ENCODE measurements around the gene USP49.

USP49 gene

DNA sequence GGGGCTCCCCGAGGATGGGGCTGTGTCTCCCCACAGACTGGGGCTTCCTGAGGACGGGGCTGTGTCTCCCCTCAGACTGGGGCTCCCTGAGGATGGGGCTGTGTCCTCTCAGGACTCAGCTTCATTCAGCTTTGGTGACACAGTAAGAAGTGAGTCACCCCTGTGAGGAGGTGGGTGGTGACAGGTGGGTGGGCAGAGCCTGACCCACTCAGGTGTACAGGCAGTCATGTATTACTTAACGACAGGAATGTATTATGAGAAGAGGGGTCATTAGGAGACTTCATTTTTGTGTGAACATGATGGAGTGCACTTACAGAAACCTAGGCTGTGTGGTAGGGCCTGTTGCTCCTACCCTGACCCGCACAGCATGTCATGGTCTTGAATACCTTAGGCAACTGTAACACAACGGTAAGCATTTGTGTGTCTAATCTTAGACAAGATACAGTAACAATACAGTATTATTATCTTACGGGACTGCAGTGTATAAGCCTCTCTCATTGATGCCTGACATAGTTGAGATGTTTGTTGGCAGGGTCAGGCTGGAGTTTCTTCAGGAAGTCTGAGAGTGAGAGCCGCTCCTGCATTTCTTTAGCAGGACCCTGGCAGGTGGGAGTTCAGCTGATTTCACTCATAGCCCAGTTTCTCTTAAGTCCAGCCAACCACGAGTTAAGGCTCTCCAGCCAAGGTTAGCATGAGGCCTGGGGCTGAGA is 137.1 kb downstream of the USP49 start:
- DNase-seq (ENCODE audit: low read depth in 2 of 2), result no peak

DNA sequence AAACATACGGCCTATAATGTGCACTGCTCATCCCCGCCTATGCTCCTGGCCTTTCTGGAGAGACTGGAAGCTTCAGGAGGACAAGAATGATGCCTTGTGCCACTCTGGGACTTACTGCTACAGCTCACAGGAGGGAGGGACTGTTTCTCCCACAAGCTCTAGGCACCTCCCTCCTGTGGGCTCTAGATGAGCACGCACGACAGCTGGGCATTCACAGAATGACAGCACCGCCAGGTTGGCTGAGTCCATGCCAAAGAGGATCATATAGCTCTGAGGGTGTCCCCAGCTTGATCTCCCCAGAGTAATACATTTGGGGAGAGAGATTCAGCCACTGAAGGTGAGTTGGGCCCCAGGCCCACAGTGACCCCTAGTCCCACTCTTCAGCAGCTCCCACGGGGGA is 137.9 kb downstream of the USP49 start:
- no peak for DNase-seq (ENCODE audit: low read depth in 2 of 2)

DNA sequence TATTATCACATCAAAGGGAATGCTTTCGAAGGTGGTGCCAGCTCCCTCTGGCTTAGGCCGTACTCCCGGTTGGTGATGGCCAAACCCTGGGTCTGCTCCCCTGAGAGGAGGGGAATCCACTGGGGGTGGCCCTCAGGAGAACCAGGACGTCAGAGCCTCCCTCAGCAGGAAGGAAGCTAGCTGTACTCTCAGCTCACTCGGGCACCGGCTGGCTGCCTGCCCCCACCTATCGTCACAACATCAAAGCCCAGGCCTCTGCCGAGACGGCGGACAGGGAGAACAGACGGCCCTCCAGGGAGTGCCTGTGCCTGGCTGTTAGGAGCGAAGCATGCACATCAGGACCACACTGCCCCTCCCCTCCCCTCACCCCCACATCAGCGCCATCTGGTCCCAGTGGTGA is 138.8 kb downstream of the USP49 start:
- DNase-seq (ENCODE audit: low read depth in 2 of 2), result no peak

DNA sequence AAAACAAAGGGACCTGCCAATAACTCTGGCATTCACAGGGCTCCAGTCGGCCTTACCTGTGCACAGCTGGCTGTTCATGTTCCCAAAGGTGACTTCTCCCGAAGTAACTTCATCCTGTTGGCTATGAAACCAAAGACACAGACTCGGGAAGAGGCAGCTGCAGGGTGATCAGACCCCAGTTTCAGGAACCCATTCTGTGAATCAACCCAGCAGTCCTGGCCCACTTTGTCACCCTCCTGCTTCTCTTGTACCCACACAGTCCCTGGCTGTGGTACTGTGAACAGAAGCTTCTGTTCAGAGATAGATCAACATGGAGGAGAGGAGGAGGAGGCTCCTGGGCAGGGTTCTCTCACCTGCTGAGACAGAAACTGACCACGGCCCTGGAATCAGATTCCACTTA is 139.3 kb downstream of the USP49 start:
- no peak for DNase-seq (ENCODE audit: low read depth in 2 of 2)

DNA sequence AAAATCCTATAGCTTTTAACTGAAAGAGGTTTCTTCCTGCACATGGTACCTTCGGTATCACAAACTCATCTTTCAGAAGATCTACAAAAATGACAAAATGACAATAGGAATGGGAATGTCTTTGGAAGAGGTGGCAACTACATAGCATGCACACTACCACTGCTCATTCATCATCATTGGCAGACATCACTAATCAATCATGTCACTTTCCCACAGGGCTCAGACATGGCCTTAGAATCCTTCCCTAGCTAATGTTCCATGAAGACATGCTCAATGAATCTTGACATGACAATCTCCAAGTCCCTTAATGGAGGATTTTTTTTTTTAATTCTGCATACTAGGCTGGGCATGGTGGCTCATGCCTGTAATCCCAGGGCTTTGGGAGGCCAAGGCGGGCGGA is 144.8 kb downstream of the USP49 start:
- no peak for DNase-seq (ENCODE audit: low read depth in 2 of 2)

DNA sequence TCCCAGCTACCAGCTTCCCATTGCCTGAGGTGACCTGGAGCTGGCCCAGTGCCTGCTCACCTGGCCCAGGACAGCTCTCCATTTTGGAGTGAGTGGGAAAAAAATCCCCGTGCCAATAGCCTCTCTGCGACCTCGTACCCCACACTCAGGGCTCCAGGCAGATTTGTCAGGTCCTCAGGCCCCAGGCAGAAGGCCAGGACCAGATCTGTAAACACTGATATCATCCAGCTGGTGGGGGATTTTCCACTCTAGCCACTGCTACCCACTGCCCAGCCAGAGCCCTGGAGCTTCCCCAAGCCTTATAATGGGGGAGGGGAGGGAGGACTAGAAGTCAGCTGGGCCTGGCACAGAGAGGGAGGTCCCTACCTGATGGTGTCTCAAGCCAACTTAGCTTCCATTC is 146.6 kb downstream of the USP49 start:
- DNase-seq (ENCODE audit: low read depth in 2 of 2), result no peak

DNA sequence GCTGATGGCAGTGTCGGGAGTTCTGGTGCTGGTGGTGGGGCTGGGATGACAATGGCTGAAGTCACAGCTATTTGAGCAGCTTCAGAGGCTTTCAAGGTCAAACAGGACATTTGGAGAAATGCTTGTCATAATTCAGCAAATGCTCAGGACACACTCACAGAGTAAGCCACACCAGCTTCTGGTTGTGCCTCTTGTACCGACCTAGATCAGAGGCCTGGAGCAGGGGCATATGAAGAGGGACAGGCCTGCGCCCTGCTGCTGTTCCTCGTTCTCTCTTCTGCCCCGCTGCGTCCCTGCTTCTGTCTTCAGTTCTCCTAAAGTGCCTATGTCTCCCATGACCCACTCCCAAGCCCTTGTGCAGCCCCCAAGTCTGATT is 147.1 kb downstream of the USP49 start:
- no peak for DNase-seq (ENCODE audit: low read depth in 2 of 2)

DNA sequence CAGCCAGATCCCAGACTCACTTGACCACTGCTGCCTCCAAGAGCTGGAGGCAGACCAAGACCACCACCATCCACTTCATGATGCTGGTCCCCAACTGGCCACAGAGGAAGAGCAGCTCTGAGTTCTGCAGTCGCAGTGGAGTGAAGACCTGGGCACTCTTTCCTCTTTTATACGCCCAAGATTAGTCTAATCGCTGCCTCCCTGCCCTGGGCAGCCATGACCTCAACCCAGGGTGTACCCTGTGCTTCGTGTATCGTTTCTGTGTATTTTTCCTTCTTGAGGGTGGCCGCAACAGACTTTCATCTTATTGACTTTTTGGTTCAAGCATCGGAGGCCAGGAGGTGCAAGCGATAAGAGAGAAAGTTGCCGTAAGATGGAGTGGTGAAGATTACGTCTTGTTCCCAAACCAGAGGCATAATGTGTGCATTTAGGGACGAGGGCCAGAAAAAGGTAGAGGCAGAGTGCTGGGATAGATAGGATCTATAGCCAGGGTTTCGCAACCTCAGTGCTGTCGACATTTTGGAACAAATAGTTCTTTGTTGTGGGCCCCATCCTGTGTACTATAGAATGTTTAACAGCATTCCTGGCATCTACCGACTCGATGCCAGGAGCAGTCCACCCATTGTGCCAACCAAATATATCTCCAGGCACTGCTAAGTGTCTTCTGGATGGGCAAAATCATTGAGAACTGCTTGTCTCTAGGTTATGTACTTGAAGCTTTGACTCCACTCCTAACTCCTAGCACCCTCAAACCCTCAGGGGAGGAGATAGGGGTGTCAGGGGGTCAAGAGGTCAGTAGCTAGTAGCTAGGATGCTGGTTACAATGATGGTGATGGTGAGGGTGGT is 147.7 kb downstream of the USP49 start, which contains the start of gene PGC:
PGC (minus strand) TSS at position 142 of the 846 bp plus-strand sequence; CDS start at position 79, 63 bp downstream.
- no peak for DNase-seq (ENCODE audit: low read depth in 2 of 2)

DNA sequence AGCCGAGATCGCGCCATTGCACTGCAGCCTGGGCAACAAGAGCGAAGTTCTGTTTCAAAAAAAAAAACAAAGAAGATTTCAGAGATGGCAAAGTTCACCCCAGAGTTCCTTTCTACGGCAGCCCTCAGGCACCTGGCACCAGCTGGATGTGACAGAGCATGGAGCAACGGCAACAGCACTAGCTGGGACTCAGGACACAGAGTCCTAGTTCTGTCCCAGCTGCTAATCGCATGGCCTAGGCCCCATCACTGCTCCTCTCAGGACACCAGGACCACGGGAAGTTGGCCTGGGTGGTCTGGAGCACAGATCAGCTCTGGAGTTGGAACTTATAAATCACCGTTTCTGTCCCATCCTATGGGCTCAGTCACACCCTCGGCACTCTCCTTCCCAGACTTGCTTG is 149.1 kb downstream of the USP49 start:
- DNase-seq (ENCODE audit: low read depth in 2 of 2), result no peak

DNA sequence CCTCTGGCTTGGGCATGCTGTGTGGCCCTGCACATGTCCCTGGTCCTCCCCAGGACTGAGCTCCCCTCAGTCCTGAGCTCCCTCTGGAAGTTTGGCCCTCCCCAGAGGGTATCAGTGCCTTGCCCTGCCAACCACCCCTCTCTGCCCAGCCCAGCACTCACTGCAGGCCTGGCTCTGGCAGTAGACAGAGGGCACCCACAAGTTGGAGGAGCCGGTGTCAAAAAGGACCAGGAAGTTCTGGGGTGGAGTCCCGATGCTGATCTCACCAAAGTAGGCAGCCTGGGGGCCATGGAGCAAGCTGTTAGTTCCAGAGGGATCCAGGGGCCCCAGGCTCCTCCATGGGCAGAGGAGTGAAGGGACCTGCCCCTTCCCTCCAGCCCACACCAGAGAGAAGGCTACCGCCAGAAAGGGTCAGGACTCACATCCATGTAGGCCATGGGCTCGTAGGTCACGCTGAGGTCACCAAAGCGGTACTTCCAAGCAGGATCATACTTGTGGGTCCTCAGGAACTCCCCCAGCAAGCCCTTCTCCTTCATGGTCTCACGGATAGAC is 150.9 kb downstream of the USP49 start:
- DNase-seq (ENCODE audit: low read depth in 2 of 2), result no peak

DNA sequence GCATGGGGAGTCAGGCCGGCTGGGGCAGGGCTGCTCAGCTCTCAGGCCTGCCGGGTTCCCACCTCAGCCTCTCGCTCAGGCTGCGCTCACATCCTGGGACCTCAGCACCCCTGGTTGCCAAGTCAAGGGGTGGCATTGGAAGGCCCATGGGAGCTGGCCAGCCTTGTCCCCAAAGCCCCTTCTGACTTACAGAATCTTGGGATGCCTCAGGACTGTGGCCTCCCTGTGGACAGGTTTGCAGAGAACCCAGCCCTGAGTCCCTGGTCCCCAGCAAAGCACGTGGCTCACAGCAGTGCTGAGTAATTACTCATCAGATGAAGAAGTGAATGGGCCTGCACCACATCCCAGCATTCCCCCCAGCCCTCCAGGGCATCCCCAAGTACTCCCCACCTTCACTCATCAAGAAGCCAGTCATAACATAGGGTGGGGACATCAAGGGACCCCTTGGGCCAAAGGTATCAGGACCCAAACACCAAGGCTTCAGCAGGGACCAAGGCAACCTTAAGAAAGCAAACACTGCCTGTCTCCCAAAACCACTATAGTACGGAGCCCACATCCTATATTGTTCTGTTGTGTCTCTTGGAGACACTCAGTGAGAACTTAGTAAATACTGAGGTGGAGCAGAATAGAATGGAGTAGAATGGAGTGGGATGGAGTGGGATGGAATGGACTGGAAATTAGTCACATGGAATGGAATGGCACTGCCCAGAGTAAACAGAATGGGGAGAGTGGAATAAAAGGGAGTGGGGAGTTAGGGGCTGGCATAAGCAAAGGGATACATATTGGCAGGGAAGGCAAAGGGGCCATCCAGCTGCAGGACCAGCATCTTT is 151.6 kb downstream of the USP49 start:
- no peak for DNase-seq (ENCODE audit: low read depth in 2 of 2)

DNA sequence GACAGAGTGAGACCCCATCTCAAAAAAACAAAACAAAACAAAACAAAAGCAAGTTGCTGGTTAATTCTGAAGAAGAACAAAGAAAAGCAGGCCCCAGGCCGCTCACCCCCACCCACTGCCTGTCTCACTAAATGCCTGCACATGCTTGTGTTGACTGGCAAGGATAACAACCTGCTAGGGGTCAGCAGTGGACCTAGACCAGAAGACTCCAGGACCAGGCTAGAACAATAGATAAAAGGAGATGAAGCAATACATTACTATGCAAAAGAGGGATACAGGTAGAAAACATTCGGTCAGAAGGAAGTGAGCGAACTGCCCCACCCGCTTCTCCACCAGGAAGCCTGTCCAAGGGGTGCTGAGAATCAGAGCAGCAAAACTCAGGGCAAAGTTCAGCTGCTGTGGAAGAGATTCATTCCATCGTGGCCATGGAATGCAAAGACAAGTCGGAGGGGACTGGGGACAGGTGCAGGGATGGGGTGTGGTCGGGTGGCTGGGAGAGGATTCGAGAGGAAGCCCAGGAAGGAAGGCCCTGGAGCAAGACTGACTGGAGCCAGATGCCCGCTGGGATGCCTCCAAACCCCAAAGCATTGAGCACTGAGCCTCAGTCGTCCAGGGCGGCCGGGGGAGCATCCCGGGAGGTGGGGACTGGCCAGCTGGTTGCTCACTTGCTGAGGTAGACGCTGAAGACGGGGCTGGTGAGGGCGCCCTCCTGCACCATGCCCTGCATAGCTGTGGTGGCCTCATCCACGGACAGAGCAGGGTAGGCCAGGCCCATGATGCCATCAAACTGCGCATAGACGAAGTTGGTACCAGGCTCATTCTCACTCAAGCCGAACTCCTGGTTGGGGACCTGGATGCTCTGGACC is 153.3 kb downstream of the USP49 start:
- no peak for DNase-seq (ENCODE audit: low read depth in 2 of 2)

DNA sequence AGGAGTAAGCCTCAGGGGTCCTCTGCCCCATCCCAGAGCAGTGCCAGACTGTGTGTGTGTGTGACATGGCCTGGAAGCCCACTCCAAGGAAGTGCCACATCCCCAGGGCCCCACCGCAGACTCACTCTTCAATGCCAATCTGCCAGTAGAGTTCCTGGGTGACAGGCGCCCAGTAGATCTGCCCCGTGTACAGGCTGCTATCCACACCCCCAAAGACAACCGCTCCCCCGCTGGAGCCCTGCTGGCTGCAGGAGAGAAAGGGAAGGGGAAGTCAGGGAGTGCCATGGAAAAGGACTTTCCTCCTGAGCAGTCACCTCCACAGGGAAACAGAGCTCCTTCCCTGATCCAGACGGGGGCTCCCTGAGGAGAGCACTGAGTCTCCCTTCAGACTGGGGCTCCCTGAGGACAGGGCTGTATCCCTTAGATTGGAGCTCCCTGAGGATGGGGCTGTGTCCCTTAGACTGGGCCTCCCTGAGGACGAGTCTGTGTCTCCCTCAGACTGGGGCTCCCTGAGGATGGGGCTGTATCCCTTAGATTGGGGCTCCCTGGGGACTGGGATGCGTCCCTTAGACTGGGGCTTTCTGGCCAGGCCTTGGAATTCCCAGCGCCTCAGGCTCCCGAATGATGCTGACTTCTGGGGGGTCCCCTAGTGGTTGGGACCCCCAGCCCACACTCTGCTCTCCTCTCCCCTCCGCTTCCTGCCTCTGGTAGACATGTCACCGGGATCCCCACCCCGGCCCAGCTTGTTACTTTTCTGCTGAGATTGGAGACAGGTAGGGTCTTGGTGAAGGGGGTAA is 154.6 kb downstream of the USP49 start:
- DNase-seq (ENCODE audit: low read depth in 2 of 2), result no peak

Measured in stimulated activated CD4-positive, alpha-beta T cell treated with anti-CD3 and anti-CD28 coated beads, Interleukin-4, amount 100 ng/mL, for 48 hours (primary cell).